ENCODE measurements around the gene TJP3. TPM values are rescaled to one million over a fixed set of nuclear protein-coding genes. Genes with fewer than 3 reads are reported as not detected.

The TJP3 gene
- total RNA-seq, 2 donors from 2014 or later: 1.7 to 5.8 TPM

GRCh38 chr19:3769494-3769893 lies 61.3 kb downstream of the TJP3 start:
- H3K27ac Mint-ChIP-seq: no peak overlapping the region
- H3K4me3 Mint-ChIP-seq: no peak overlapping the region
- ATAC-seq (replicated peaks in 1 of 2) (peak in 1 of 2 donors; percentile 7), DNase-seq (no peak)
- H3K9me3 Mint-ChIP-seq: no peaks in the 10 kb centered on the region
- no peaks in the 10 kb centered on the region for H3K27me3 Mint-ChIP-seq (ENCODE audit: low read depth)
- H3K36me3 Mint-ChIP-seq (ENCODE audit: insufficient read depth in 2 of 2): peaks cover 2 to 5% of the 10 kb centered on the region in 2 donors
- H3K4me1 Mint-ChIP-seq (ENCODE audit: low read depth): peaks cover 8% of the 10 kb centered on the region

GRCh38 chr19:3770136-3770999 lies 62.2 kb downstream of the TJP3 start:
- H3K9me3 Mint-ChIP-seq: no peaks in the 10 kb centered on the region
- H3K36me3 Mint-ChIP-seq (ENCODE audit: insufficient read depth in 2 of 2): peaks cover 2 to 5% of the 10 kb centered on the region in 2 donors
- no peak overlapping the region for H3K4me3 Mint-ChIP-seq
- no peak for ATAC-seq (replicated peaks in 1 of 2)
- DNase-seq: no peak
- no peak overlapping the region for H3K27ac Mint-ChIP-seq
- peaks cover 8% of the 10 kb centered on the region for H3K4me1 Mint-ChIP-seq (ENCODE audit: low read depth)
- no peaks in the 10 kb centered on the region for H3K27me3 Mint-ChIP-seq (ENCODE audit: low read depth)

GRCh38 chr19:3771000-3771905 lies 63.1 kb downstream of the TJP3 start:
- ATAC-seq (replicated peaks in 1 of 2) (no peak), DNase-seq (no peak)
- H3K9me3 Mint-ChIP-seq: no peaks in the 10 kb centered on the region
- H3K4me1 Mint-ChIP-seq (ENCODE audit: low read depth): peaks cover 6% of the 10 kb centered on the region
- H3K27me3 Mint-ChIP-seq (ENCODE audit: low read depth): no peaks in the 10 kb centered on the region
- no peak overlapping the region for H3K4me3 Mint-ChIP-seq
- H3K36me3 Mint-ChIP-seq (ENCODE audit: insufficient read depth in 2 of 2): peaks cover 2 to 5% of the 10 kb centered on the region in 2 donors
- no peak overlapping the region for H3K27ac Mint-ChIP-seq

GRCh38 chr19:3771906-3772455 lies 63.8 kb downstream of the TJP3 start, which contains the start of gene RAX2:
Gene RAX2, minus strand, starts transcription at chr19:3772228. Its CDS starts 486 bp downstream, at chr19:3771742.
- DNase-seq: no peak
- no peaks in the 10 kb centered on the region for H3K4me1 Mint-ChIP-seq (ENCODE audit: low read depth)
- H3K36me3 Mint-ChIP-seq (ENCODE audit: insufficient read depth in 2 of 2): peaks cover 2% of the 10 kb centered on the region in 2 donors
- no peaks in the 10 kb centered on the region for H3K27me3 Mint-ChIP-seq (ENCODE audit: low read depth)
- H3K4me3 Mint-ChIP-seq: no peak within 1 kb of the TSS
- ATAC-seq (replicated peaks in 1 of 2): no peak
- H3K9me3 Mint-ChIP-seq: no peaks in the 10 kb centered on the region
- no peak within 1 kb of the TSS for H3K27ac Mint-ChIP-seq

GRCh38 chr19:3773814-3774515 lies 65.8 kb downstream of the TJP3 start:
- H3K4me1 Mint-ChIP-seq (ENCODE audit: low read depth): no peaks in the 10 kb centered on the region
- H3K4me3 Mint-ChIP-seq: no peak overlapping the region

GRCh38 chr19:3774621-3775373 lies 66.6 kb downstream of the TJP3 start:
- Mint-ChIP-seq H3K4me3 (no peak overlapping the region), H3K27ac (no peak overlapping the region), H3K36me3 (ENCODE audit: insufficient read depth in 2 of 2) (no peaks in the 10 kb centered on the region), H3K4me1 (ENCODE audit: low read depth) (no peaks in the 10 kb centered on the region), H3K9me3 (no peaks in the 10 kb centered on the region), H3K27me3 (ENCODE audit: low read depth) (no peaks in the 10 kb centered on the region)
- DNase-seq (no peak), ATAC-seq (replicated peaks in 1 of 2) (no peak)

More at GRCh38 chr19:3773814-3774515, 65.8 kb downstream of the TJP3 start:
- no peak overlapping the region for H3K27ac Mint-ChIP-seq
- no peaks in the 10 kb centered on the region for H3K9me3 Mint-ChIP-seq
- no peaks in the 10 kb centered on the region for H3K27me3 Mint-ChIP-seq (ENCODE audit: low read depth)
- DNase-seq (no peak), ATAC-seq (replicated peaks in 1 of 2) (no peak)
- H3K36me3 Mint-ChIP-seq (ENCODE audit: insufficient read depth in 2 of 2): peaks cover under 1% of the 10 kb centered on the region in 2 donors

GRCh38 chr19:3775374-3775711 lies 67.2 kb downstream of the TJP3 start:
- H3K36me3 Mint-ChIP-seq (ENCODE audit: insufficient read depth in 2 of 2): no peaks in the 10 kb centered on the region
- H3K4me1 Mint-ChIP-seq (ENCODE audit: low read depth): no peaks in the 10 kb centered on the region
- no peaks in the 10 kb centered on the region for H3K9me3 Mint-ChIP-seq
- no peak overlapping the region for H3K27ac Mint-ChIP-seq
- DNase-seq (no peak), ATAC-seq (replicated peaks in 1 of 2) (no peak)
- no peak overlapping the region for H3K4me3 Mint-ChIP-seq
- H3K27me3 Mint-ChIP-seq (ENCODE audit: low read depth): no peaks in the 10 kb centered on the region

- Mint-ChIP-seq H3K4me1 (ENCODE audit: low read depth) (no peaks in the 10 kb centered on the region), H3K36me3 (ENCODE audit: insufficient read depth in 2 of 2) (no peaks in the 10 kb centered on the region), H3K9me3 (no peaks in the 10 kb centered on the region), H3K27me3 (ENCODE audit: low read depth) (no peaks in the 10 kb centered on the region), H3K4me3 (no peak overlapping the region), H3K27ac (no peak overlapping the region)
- ATAC-seq (replicated peaks in 1 of 2) (no peak), DNase-seq (no peak)
These were observed 67.6 kb downstream of the TJP3 start for GRCh38 chr19:3775831-3776230.

- H3K4me3 Mint-ChIP-seq: no peak overlapping the region
- no peaks in the 10 kb centered on the region for H3K27me3 Mint-ChIP-seq (ENCODE audit: low read depth)
- no peak for ATAC-seq (replicated peaks in 1 of 2)
- no peak overlapping the region for H3K27ac Mint-ChIP-seq
- H3K36me3 Mint-ChIP-seq (ENCODE audit: insufficient read depth in 2 of 2): peaks cover 0 to 5% of the 10 kb centered on the region in 2 donors
- H3K4me1 Mint-ChIP-seq (ENCODE audit: low read depth): no peaks in the 10 kb centered on the region
- no peak for DNase-seq
- peaks cover 0 to 3% of the 10 kb centered on the region in 2 donors for H3K9me3 Mint-ChIP-seq
These were observed 68.4 kb downstream of the TJP3 start for GRCh38 chr19:3776479-3777040.

GRCh38 chr19:3778104-3778867 lies 70.1 kb downstream of the TJP3 start:
- Mint-ChIP-seq H3K27me3 (ENCODE audit: low read depth) (no peaks in the 10 kb centered on the region), H3K9me3 (peaks cover 5 to 9% of the 10 kb centered on the region in 2 donors), H3K27ac (no peak overlapping the region), H3K4me1 (ENCODE audit: low read depth) (no peaks in the 10 kb centered on the region), H3K36me3 (ENCODE audit: insufficient read depth in 2 of 2) (peaks cover 9 to 13% of the 10 kb centered on the region in 2 donors), H3K4me3 (no peak overlapping the region)
- ATAC-seq (replicated peaks in 1 of 2): no peak
- DNase-seq: no peak

GRCh38 chr19:3778899-3779723 lies 70.9 kb downstream of the TJP3 start:
- Mint-ChIP-seq H3K4me1 (ENCODE audit: low read depth) (no peaks in the 10 kb centered on the region), H3K27me3 (ENCODE audit: low read depth) (no peaks in the 10 kb centered on the region)
- ATAC-seq (replicated peaks in 1 of 2): no peak

More at GRCh38 chr19:3778899-3779723, 70.9 kb downstream of the TJP3 start:
- peaks cover 9 to 13% of the 10 kb centered on the region in 2 donors for H3K36me3 Mint-ChIP-seq (ENCODE audit: insufficient read depth in 2 of 2)
- H3K27ac Mint-ChIP-seq: no peak overlapping the region
- no peak for DNase-seq
- H3K4me3 Mint-ChIP-seq: no peak overlapping the region
- H3K9me3 Mint-ChIP-seq: peaks cover 5 to 9% of the 10 kb centered on the region in 2 donors

Data from activated T-cell treated with anti-CD3 and anti-CD28 coated beads, Interleukin-2, amount 50 U/mL, for 72 hours (primary cell).